Astrocyte (in vitro differentiated cells and primary cell): Measurements from ENCODE around the gene ADARB2. TPM values are rescaled to one million over a fixed set of nuclear protein-coding genes. Genes with fewer than 3 reads are reported as not detected.

Source experiments
- DNase-seq: peaks from one replicate; pipeline ENCODE4 v3.0.0-alpha.2; 2010; ENCODE audit warnings: low read depth
- FAIRE-seq: peaks from 2 replicates; lab custom pipeline; 2011; peaks lifted over from hg19 to GRCh38; lab: Jason Lieb, UNC
- H2AFZ ChIP-seq: 2 replicates; pipeline ENCODE4 v1.6.0; 2012; ENCODE audit warnings: low read depth, low read length, inconsistent platforms
- H3K27ac ChIP-seq: 2 replicates; pipeline ENCODE4 v1.5.1; 2011; ENCODE audit warnings: low read depth, low read length, inconsistent platforms
- H3K27me3 ChIP-seq: 2 replicates; pipeline ENCODE4 v1.6.0; 2011; ENCODE audit warnings: low read length, inconsistent platforms; ENCODE audit not compliant: insufficient read depth
- H3K36me3 ChIP-seq: 2 replicates; pipeline ENCODE4 v1.5.1; 2011; ENCODE audit warnings: low read length, inconsistent platforms; ENCODE audit not compliant: insufficient read depth
- H3K4me1 ChIP-seq: 2 replicates; pipeline ENCODE4 v1.5.1; 2011; ENCODE audit warnings: low read length, inconsistent platforms; ENCODE audit not compliant: insufficient read depth
- H3K4me2 ChIP-seq: 2 replicates; pipeline ENCODE4 v1.6.0; 2012; ENCODE audit warnings: low read length, inconsistent platforms
- H3K4me3 ChIP-seq: 2 replicates; pipeline ENCODE4 v1.5.1; 2011; ENCODE audit warnings: low read depth, mild to moderate bottlenecking, low read length, inconsistent platforms; ENCODE audit not compliant: insufficient read depth
- H3K79me2 ChIP-seq: 2 replicates; pipeline ENCODE4 v1.6.0; 2012; ENCODE audit warnings: mild to moderate bottlenecking, low read length, inconsistent platforms; ENCODE audit not compliant: insufficient read depth
- H3K9ac ChIP-seq: 2 replicates; pipeline ENCODE4 v1.6.0; 2012; ENCODE audit warnings: mild to moderate bottlenecking, low read length, inconsistent platforms
- H3K9me3 ChIP-seq: 2 replicates; pipeline ENCODE4 v1.5.1; 2012; ENCODE audit warnings: low read depth, mild to moderate bottlenecking, low read length, inconsistent platforms; ENCODE audit not compliant: insufficient read depth
- H4K20me1 ChIP-seq: 2 replicates; pipeline ENCODE4 v1.6.0; 2012; ENCODE audit warnings: low read length, inconsistent platforms; ENCODE audit not compliant: insufficient read depth
- H3K27ac Mint-ChIP-seq: one replicate; pipeline ENCODE4 v1.8.0; 2021; ENCODE audit warnings: mild to moderate bottlenecking, mixed read lengths; ENCODE audit not compliant: unreplicated experiment
- H3K27me3 Mint-ChIP-seq: one replicate; pipeline ENCODE4 v1.8.0; 2021; ENCODE audit warnings: low read depth, mixed read lengths; ENCODE audit not compliant: unreplicated experiment
- H3K36me3 Mint-ChIP-seq: one replicate; pipeline ENCODE4 v1.8.0; 2021; ENCODE audit warnings: low read depth, mixed read lengths; ENCODE audit not compliant: unreplicated experiment
- H3K4me1 Mint-ChIP-seq: one replicate; pipeline ENCODE4 v1.8.0; 2021; ENCODE audit warnings: low read depth, mixed read lengths; ENCODE audit not compliant: unreplicated experiment
- H3K4me3 Mint-ChIP-seq: one replicate; pipeline ENCODE4 v1.8.0; 2021; ENCODE audit warnings: mild to moderate bottlenecking, moderate library complexity, mixed read lengths; ENCODE audit not compliant: unreplicated experiment
- H3K9me3 Mint-ChIP-seq: one replicate; pipeline ENCODE4 v1.8.0; 2021; ENCODE audit warnings: mild to moderate bottlenecking, mixed read lengths; ENCODE audit not compliant: unreplicated experiment
- EZH2 ChIP-seq: IDR thresholded peaks from 2 replicates; pipeline ENCODE4 v1.6.1; 2012; ENCODE audit warnings: mild to moderate bottlenecking, low read length, inconsistent platforms; ENCODE audit not compliant: insufficient read depth
- total RNA-seq: library from RNA; stranded (reverse); gene quantifications from 2 replicates; pipeline ENCODE4 v1.2.1, GENCODE V29; 2021
- TF ChIP-seq, protein P1 (sequence below): IDR thresholded peaks from 2 replicates; pipeline ENCODE4 v1.5.1; 2011; ENCODE audit warnings: low read depth, mild to moderate bottlenecking, inconsistent platforms, low read length, moderate library complexity; ENCODE audit not compliant: insufficient read depth

ADARB2 gene
- total RNA-seq, 1 donor from 2014 or later = 0.18 TPM

DNA sequence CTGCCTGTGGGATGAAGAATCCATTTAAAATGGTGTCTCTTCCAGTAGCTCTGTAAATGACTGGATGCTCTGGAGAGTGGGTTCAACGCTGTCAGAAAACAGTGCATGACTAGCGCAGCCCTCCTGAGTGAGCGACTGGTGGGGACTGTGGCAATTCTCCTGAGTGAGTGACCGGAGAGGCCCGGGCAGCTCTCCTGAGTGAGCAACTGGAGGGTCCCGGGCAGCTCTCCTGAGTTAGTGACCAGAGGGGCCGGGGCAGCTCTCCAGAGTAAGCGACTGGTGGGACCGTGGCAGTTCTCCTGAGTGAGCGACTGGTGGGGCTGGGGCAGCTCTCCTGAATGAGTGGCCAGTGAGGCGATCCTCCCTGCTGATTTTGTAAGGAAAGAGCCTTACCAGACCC, 595.6 kb downstream of the ADARB2 start:
- Histone ChIP-seq H3K4me1 (no peaks in the 10 kb centered on the region), H3K9ac (no peak overlapping the region), H3K36me3 (no peaks in the 10 kb centered on the region), H3K79me2 (no peaks in the 10 kb centered on the region), H3K9me3 (no peaks in the 10 kb centered on the region), H3K27me3 (no peaks in the 10 kb centered on the region), H3K4me2 (no peak overlapping the region), H3K4me3 (no peak overlapping the region), H2AFZ (no peak overlapping the region), H3K27ac (no peak overlapping the region), H4K20me1 (no peaks in the 10 kb centered on the region)
- peaks cover 20% of the 10 kb centered on the region for H3K9me3 Mint-ChIP-seq
- no peak overlapping the region for H3K4me3 Mint-ChIP-seq
- TF ChIP-seq, protein P1, sequence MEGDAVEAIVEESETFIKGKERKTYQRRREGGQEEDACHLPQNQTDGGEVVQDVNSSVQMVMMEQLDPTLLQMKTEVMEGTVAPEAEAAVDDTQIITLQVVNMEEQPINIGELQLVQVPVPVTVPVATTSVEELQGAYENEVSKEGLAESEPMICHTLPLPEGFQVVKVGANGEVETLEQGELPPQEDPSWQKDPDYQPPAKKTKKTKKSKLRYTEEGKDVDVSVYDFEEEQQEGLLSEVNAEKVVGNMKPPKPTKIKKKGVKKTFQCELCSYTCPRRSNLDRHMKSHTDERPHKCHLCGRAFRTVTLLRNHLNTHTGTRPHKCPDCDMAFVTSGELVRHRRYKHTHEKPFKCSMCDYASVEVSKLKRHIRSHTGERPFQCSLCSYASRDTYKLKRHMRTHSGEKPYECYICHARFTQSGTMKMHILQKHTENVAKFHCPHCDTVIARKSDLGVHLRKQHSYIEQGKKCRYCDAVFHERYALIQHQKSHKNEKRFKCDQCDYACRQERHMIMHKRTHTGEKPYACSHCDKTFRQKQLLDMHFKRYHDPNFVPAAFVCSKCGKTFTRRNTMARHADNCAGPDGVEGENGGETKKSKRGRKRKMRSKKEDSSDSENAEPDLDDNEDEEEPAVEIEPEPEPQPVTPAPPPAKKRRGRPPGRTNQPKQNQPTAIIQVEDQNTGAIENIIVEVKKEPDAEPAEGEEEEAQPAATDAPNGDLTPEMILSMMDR = no peak
- TF ChIP-seq EZH2 = no peak
- no peaks in the 10 kb centered on the region for H3K4me1 Mint-ChIP-seq
- peaks cover 3% of the 10 kb centered on the region for H3K27me3 Mint-ChIP-seq
- FAIRE-seq (no peak), DNase-seq (no peak)
- H3K27ac Mint-ChIP-seq = no peak overlapping the region
- peaks cover 2% of the 10 kb centered on the region for H3K36me3 Mint-ChIP-seq

DNA sequence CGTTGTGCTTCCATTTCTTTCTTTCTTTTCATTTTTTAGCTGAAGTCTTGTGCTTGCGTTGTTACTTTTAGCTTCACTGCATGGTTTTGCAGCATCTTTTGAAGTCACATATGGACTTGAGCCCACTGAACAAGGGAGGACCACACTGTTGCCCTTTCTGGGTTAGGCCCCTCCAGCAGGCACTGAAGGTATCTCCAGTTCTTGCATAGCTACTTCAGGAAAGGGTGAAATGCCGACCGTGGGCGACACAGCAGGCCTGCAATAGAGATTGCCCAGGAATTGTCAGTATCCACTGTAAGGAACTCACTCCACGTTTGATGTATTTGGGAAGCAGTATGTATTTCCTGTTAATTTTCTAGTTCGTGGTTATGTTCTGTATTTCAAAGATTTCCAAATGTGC, 596.1 kb downstream of the ADARB2 start:
- no peaks in the 10 kb centered on the region for H3K4me1 ChIP-seq
- no peak for FAIRE-seq
- no peak for DNase-seq

DNA sequence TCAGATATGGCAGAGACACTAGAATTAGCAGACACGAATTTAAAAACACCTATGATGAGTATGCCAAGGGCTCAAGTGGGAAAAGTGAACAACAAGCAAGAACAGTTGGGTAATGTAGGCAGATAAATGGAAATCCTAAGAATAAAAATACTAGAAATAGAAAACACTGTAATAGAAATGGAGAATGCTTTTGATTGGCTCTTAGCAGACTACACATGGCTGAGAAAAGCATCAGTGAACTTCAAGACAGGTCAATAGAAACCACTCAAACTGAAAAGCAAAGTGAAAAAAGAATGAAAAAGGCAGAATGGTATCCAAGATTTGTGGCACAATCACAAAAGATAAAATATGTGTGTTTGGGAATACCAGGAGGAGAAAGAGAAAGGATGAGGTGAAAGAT, 598.8 kb downstream of the ADARB2 start:
- Histone ChIP-seq H3K9me3 (no peaks in the 10 kb centered on the region), H4K20me1 (no peaks in the 10 kb centered on the region), H3K4me3 (no peak overlapping the region), H3K27me3 (no peaks in the 10 kb centered on the region), H2AFZ (no peak overlapping the region), H3K4me1 (no peaks in the 10 kb centered on the region), H3K4me2 (no peak overlapping the region), H3K27ac (no peak overlapping the region), H3K79me2 (no peaks in the 10 kb centered on the region), H3K9ac (no peak overlapping the region), H3K36me3 (no peaks in the 10 kb centered on the region)
- H3K4me3 Mint-ChIP-seq = no peak overlapping the region
- DNase-seq (no peak), FAIRE-seq (no peak)
- H3K36me3 Mint-ChIP-seq = peaks cover 2% of the 10 kb centered on the region
- H3K4me1 Mint-ChIP-seq = no peaks in the 10 kb centered on the region
- H3K27me3 Mint-ChIP-seq = peaks cover 3% of the 10 kb centered on the region
- no peak for TF ChIP-seq EZH2
- TF ChIP-seq, protein P1 = no peak
- no peak overlapping the region for H3K27ac Mint-ChIP-seq
- peaks cover 12% of the 10 kb centered on the region for H3K9me3 Mint-ChIP-seq

More for the DNA sequence above, 596.1 kb downstream of the ADARB2 start:
- no peak overlapping the region for H2AFZ ChIP-seq
- H3K9ac ChIP-seq = no peak overlapping the region
- H3K27me3 ChIP-seq = no peaks in the 10 kb centered on the region
- H4K20me1 ChIP-seq = no peaks in the 10 kb centered on the region
- no peak overlapping the region for H3K4me3 Mint-ChIP-seq
- no peak overlapping the region for H3K27ac Mint-ChIP-seq
- peaks cover 2% of the 10 kb centered on the region for H3K36me3 Mint-ChIP-seq
- H3K36me3 ChIP-seq = no peaks in the 10 kb centered on the region
- no peaks in the 10 kb centered on the region for H3K9me3 ChIP-seq
- H3K4me3 ChIP-seq = no peak overlapping the region
- no peak overlapping the region for H3K4me2 ChIP-seq
- no peak overlapping the region for H3K27ac ChIP-seq
- H3K9me3 Mint-ChIP-seq = peaks cover 17% of the 10 kb centered on the region
- peaks cover 3% of the 10 kb centered on the region for H3K27me3 Mint-ChIP-seq
- no peaks in the 10 kb centered on the region for H3K79me2 ChIP-seq
- TF ChIP-seq, protein P1 = no peak
- TF ChIP-seq EZH2 = no peak
- H3K4me1 Mint-ChIP-seq = no peaks in the 10 kb centered on the region
